ENCODE data around the gene PLXNB1. TPM values are rescaled to one million over a fixed set of nuclear protein-coding genes. Genes with fewer than 3 reads are reported as not detected.
"Not testable (repeated sequence)": the region's sequence is repeated elsewhere in the genome, so short reads cannot be mapped to it uniquely, and the experiment has no call there.

Gene PLXNB1
- total and polyA plus RNA-seq, 5 donors = 49.4 to 84.5 (median 52.7) TPM

DNA sequence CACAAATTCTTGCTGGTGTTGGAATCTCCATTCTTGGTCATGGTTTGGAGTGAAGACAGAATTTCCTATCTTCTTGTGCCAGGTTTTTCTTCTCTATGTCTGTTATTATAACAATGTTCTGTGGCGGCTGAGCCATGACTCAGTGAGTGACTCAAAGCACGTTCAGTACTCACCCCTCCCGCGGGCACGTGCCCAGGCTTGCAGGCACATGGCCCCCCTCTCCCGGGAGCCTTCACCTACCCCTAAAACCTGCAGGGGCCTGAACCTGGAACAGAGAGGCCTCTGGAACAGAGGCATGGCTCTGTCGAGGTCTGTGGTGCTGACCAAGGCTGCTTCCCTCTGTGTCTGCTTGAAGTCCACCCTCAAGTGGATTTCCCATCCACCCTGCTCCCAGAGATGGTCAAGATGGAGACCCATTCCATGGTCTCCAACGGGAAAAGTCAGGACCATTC, 27.6 kb downstream of the PLXNB1 start:
- DNase-seq (peak; percentile 87 to 91 (median 90)), ATAC-seq (peak; percentile 65 to 86)
- Histone ChIP-seq H3K4me1 (ENCODE audit: control insufficient read depth, insufficient read depth, low read length) (no peaks in the 10 kb centered on the region), H3K27me3 (ENCODE audit: control insufficient read depth, insufficient read depth) (no peaks in the 10 kb centered on the region), H3K9me3 (ENCODE audit: control insufficient read depth, low read length) (no peaks in the 10 kb centered on the region), H3K4me3 (ENCODE audit: low read length) (no peak overlapping the region), H3K27ac (ENCODE audit: low read length) (peak overlapping the region; percentile 26)
- intact Hi-C loops (cut with DNase I) = loop anchor here in 1 of 4 donors (5.0 kb wide), 1 partner anchor 35 kb away; no protein-coding TSS in a partner anchor
- WGBS = 38% methylated on average over 8 of the region's 8 CpGs

DNA sequence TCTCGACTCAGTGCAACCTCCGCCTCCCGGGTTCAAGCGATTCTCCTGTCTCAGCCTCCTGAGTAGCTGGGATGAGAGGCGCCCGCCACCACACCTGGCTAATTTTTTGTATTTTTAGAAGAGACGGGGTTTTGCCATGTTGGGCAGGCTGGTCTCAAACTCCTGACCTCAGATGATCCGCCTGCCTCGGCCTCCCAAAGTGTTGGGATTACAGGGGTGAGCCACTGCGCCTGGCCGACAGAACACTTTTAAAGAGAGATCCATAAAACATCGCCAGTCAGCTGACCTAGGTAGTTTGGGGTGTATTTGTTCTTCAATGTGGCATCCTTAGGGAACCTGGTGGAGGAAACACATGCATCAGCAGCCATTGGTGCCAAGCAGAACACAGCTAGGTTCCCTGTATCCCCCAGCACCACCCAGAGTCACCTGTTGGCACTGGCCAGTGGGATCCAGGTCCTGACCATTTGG, 28.4 kb downstream of the PLXNB1 start:
- intact Hi-C loops (cut with DNase I) = loop anchor here in 3 of 4 donors (2.0 to 5.0 kb wide), 2 partner anchors 35 to 36 kb away; no protein-coding TSS in a partner anchor
- 93% methylated on average over 12 of the region's 12 CpGs for WGBS
- H3K27ac ChIP-seq (ENCODE audit: low read length); H3K4me3 ChIP-seq (ENCODE audit: low read length); ATAC-seq; H3K27me3 ChIP-seq (ENCODE audit: control insufficient read depth, insufficient read depth); H3K9me3 ChIP-seq (ENCODE audit: control insufficient read depth, low read length); H3K4me1 ChIP-seq (ENCODE audit: control insufficient read depth, insufficient read depth, low read length): not testable (repeated sequence)
- DNase-seq = peak in 1 of 3 donors; percentile 33

DNA sequence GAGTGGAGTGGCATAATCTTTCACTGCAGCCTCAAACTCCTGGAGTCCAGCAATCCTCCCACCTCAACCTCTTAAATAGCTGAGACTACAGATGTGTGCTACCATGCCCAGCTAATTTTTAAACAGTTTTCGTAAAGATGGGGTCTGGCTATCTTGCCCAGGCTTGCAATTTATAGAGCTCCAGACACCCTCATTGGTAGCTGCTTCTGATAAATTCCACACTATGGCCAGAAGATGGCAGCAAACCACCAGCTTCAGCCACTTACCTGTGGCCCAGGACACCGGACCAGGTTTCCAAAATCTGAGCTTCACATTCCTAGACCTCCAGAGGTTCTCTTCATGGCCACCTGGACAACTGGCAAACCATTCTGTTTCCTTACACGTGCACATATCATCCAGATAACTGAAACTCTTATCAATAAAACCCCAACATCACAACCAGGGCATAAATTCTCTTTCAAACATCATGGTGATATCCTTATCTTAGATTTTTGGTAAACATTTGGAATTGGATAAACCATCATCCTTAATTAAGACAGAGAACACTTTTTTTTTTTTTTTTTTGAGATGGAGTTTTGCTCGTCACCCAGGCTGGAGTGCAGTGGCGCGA, 29.0 kb downstream of the PLXNB1 start:
- no peaks in the 10 kb centered on the region for H3K4me1 ChIP-seq (ENCODE audit: control insufficient read depth, insufficient read depth, low read length)
- no peaks in the 10 kb centered on the region for H3K9me3 ChIP-seq (ENCODE audit: control insufficient read depth, low read length)
- intact Hi-C loops (cut with DNase I) = loop anchor here (1.0 to 5.0 kb wide), 3 partner anchors 35 to 36 kb away; no protein-coding TSS in a partner anchor
- no peak overlapping the region for H3K4me3 ChIP-seq (ENCODE audit: low read length)
- 59% methylated on average over 6 of the region's 6 CpGs for WGBS
- no peaks in the 10 kb centered on the region for H3K27me3 ChIP-seq (ENCODE audit: control insufficient read depth, insufficient read depth)
- DNase-seq (peak in 2 of 3 donors; percentile 55 to 68), ATAC-seq (peak; percentile 49 to 54)
- H3K27ac ChIP-seq (ENCODE audit: low read length) = no peak overlapping the region

DNA sequence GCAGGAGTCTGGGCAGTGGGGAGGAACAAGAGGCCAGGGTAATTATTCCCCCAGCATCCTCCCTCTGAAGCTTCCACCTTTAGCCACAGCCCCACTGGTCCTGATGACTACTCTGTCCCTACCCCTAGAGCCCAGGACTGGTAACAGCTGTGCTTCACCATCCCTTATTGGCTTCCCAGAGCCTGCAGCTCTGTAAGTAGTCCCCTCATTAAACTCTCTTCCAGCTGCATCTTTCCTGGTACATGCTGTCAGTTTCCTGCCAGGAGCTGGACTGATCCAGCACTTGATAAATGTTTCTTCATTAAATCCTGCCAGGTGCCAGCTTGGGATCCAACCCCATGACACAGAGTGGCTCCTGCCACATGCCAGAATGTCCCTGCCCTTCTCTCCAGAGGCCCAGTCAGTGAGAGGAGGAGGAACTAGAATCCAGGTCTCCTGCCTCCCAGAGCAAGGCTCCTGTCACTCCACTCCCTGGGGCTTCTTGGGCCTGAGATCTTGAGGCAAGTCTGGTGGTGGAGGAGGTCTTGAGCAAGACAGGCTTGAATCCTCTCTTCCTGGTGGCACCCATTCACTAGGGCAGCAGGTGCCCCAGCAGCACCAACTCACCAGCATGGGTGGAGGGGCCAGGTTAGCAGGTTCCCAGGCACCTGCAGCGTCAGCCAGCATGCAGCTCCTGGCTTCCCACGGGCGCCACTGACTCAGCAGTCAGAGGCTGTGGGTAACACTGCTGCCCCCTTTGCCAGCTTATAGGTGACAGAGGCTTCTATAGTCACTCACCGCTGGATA, 30.3 kb downstream of the PLXNB1 start:
- H3K27ac ChIP-seq (ENCODE audit: low read length) = no peak overlapping the region
- WGBS = 67% methylated on average over 4 of the region's 4 CpGs
- H3K27me3 ChIP-seq (ENCODE audit: control insufficient read depth, insufficient read depth) = no peaks in the 10 kb centered on the region
- intact Hi-C loops (cut with DNase I) = loop anchor here (1.0 to 5.0 kb wide), 3 partner anchors 37 to 38 kb away; no protein-coding TSS in a partner anchor
- no peaks in the 10 kb centered on the region for H3K4me1 ChIP-seq (ENCODE audit: control insufficient read depth, insufficient read depth, low read length)
- DNase-seq (peak in 1 of 3 donors; percentile 40), ATAC-seq (peak in 1 of 2 donors; percentile 4)
- no peak overlapping the region for H3K4me3 ChIP-seq (ENCODE audit: low read length)
- no peaks in the 10 kb centered on the region for H3K9me3 ChIP-seq (ENCODE audit: control insufficient read depth, low read length)

DNA sequence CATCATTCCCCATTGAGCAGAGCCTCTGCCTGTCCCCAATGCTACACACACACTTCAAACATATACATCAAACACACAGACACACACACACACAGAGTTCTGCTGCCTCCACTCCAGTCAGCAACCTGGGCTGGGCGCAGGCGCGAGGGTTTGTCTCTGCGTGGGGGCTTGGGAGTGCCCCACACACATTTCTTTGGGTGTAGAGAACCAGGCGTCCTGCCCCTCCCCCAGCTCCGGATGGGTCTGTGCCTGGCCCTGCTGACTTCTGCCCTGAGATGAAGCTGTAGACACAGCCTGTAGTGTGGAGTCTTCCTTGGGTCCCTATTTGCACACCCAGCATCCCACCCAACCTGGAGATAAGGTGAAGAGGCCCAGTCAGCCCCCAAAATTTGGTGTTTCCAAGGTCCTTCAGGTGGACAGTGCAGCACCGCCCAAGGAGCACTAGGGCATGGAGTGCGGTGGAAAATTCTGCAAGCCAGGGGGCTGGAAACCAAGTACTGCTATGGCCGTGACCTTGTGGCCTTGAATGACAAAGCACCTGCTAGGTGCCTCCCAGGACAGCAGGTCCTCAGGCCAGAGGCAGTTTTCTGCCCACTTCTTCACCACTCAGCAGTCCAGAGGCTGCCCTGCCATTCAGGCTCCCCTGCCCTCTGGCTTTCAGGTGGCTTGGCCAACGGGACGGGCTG, 31.0 kb downstream of the PLXNB1 start:
- intact Hi-C loops (cut with DNase I) = no loop called here
- DNase-seq (peak in 2 of 3 donors; percentile 29 to 39), ATAC-seq (no peak)
- Histone ChIP-seq H3K27me3 (ENCODE audit: control insufficient read depth, insufficient read depth) (no peaks in the 10 kb centered on the region), H3K9me3 (ENCODE audit: control insufficient read depth, low read length) (no peaks in the 10 kb centered on the region), H3K4me3 (ENCODE audit: low read length) (no peak overlapping the region), H3K4me1 (ENCODE audit: control insufficient read depth, insufficient read depth, low read length) (no peaks in the 10 kb centered on the region), H3K27ac (ENCODE audit: low read length) (no peak overlapping the region)
- 67% methylated on average over 11 of the region's 11 CpGs for WGBS

DNA sequence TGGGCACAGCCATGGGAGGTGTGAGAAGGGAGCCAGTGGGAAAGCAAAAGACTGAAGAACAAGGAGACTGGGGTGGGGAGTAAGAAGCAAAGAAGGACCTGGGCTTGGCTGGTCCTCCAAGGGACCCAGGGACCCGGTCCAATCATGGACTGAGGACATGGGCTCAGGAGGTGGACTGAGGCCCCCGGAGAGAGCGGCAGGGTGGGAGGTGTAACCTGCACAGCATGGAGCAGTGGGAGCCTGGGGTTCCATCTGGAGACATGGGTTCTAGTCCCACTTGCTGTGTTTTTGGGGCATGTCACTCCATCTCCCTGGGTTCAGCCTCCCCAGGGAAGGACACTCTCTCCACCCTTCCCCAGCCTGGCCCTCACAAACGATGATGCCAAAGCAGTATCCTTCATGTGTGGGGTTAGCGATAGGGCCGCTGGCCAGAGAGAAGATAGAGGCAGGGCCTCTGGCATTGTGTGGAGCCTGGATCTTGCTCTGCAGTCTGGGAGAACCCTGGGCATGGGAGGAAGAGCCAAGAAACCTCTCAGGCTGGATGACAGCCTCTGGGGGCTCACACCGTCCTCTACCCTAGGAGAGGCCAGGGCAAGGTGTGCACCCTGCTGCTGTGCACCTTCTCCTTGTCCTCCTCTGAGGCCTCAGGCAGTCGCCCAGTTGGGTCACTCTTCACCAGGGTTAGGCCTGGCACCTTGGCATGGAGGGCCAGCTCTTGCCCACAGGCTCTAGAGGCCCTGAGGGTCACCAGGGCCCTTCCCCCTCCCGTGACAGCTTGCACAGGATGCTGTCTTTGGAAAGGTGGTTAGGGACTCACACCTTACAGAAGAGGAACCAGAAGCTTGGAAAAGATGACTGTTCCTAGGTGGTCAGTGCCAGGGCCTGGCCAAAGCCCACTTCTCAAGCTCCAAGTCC, 31.9 kb downstream of the PLXNB1 start:
- intact Hi-C loops (cut with DNase I) = no loop called here
- Histone ChIP-seq H3K27me3 (ENCODE audit: control insufficient read depth, insufficient read depth) (no peaks in the 10 kb centered on the region), H3K9me3 (ENCODE audit: control insufficient read depth, low read length) (no peaks in the 10 kb centered on the region), H3K4me3 (ENCODE audit: low read length) (no peak overlapping the region), H3K4me1 (ENCODE audit: control insufficient read depth, insufficient read depth, low read length) (no peaks in the 10 kb centered on the region), H3K27ac (ENCODE audit: low read length) (no peak overlapping the region)
- ATAC-seq (no peak), DNase-seq (peak in 1 of 3 donors; percentile 41)
- WGBS = 64% methylated on average over 9 of the region's 9 CpGs

DNA sequence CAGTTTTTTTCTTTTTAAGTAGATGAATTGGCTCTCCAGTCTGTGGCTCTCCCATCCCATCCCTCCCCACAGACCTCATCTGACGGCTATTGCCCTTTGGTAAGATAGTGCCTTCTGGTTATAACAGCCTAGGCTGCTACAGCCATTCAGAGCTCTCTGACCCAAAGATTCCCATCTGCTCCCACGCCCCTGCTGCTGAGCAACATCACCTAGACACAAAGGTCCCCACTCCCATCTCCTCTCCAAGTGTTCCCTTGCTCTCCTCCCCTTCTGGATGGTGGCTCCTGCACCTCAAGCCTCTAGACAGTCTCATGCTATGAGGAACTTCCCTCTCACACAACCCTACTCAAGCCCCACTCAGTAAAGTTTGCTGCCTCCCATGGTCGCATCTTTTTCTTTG, 34.2 kb downstream of the PLXNB1 start:
- intact Hi-C loops (cut with DNase I) = no loop called here
- ATAC-seq = no peak
- 62% methylated on average over 3 of the region's 3 CpGs for WGBS
- no peak overlapping the region for H3K4me3 ChIP-seq (ENCODE audit: low read length)
- H3K4me1 ChIP-seq (ENCODE audit: control insufficient read depth, insufficient read depth, low read length) = no peaks in the 10 kb centered on the region
- DNase-seq = no peak
- H3K9me3 ChIP-seq (ENCODE audit: control insufficient read depth, low read length) = no peaks in the 10 kb centered on the region
- no peak overlapping the region for H3K27ac ChIP-seq (ENCODE audit: low read length)
- no peaks in the 10 kb centered on the region for H3K27me3 ChIP-seq (ENCODE audit: control insufficient read depth, insufficient read depth)

DNA sequence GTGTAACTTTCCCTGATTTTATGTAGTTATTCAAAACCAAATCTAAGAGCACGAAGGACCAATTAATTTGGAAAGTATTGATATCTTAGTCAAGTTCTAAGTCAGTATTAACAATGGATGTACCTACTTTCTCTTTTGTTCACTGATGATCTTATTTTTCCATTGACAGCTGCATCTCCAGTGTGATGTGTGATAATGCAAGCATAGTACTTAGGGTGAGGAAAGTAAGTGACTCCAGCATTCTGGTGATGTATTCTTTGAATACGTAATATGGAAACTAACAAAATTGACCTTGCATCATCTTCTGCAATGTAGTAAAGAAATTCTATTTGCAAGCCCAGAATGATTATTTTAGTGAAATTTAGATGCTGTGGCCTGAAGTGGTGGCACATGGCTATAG, 35.5 kb downstream of the PLXNB1 start:
- intact Hi-C loops (cut with DNase I) = no loop called here
- H3K4me3 ChIP-seq (ENCODE audit: low read length) = no peak overlapping the region
- no peaks in the 10 kb centered on the region for H3K9me3 ChIP-seq (ENCODE audit: control insufficient read depth, low read length)
- ATAC-seq (no peak), DNase-seq (no peak)
- no peaks in the 10 kb centered on the region for H3K27me3 ChIP-seq (ENCODE audit: control insufficient read depth, insufficient read depth)
- no peak overlapping the region for H3K27ac ChIP-seq (ENCODE audit: low read length)
- H3K4me1 ChIP-seq (ENCODE audit: control insufficient read depth, insufficient read depth, low read length) = no peaks in the 10 kb centered on the region
- WGBS = 89% methylated on average over 2 of the region's 2 CpGs

DNA sequence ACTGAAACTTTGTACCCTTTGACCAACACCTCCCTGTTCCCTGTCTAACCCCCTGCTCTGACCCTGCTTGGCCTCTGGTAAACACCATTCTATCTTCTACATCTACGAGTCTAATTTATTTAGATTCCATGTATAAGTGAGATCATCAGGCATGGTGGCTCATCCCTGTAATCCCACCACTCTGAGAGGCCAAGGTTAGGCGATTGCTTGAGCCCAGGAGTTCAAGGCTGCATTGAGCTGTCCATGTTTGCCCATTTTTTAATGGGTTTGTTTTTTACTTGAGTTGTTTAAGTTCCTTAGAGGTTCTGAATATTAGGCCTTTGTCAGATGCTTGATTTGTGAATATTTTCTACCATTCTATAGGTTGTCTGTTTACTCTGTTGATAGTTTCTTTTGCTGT, 40.9 kb downstream of the PLXNB1 start:
- intact Hi-C loops (cut with DNase I) = no loop called here
- WGBS = 75% methylated on average over 2 of the region's 2 CpGs

DNA sequence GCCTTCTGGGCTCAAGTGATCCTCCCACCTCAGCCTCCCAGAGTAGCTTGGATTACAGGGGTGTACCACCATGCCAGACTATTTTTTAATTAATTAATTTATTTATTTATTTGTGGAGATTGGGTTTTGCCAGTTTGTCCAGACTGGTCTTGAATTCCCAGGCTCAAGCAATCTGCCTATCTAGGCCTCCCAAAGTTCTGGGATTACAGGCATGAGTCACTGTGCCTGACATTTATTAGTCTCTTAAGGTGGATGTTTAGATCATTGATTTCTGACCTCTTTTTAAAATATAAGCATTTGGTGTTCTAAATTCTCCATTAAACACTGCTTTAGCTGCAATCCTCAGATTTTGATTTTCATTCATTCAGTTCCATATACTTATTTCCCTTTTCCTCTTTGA, 42.3 kb downstream of the PLXNB1 start:
- Histone ChIP-seq H3K4me1 (ENCODE audit: control insufficient read depth, insufficient read depth, low read length) (no peaks in the 10 kb centered on the region), H3K27me3 (ENCODE audit: control insufficient read depth, insufficient read depth) (no peaks in the 10 kb centered on the region), H3K4me3 (ENCODE audit: low read length) (no peak overlapping the region), H3K9me3 (ENCODE audit: control insufficient read depth, low read length) (no peaks in the 10 kb centered on the region), H3K27ac (ENCODE audit: low read length) (no peak overlapping the region)
- DNase-seq (no peak), ATAC-seq (no peak)
- intact Hi-C loops (cut with DNase I) = no loop called here

More for the DNA sequence above, 40.9 kb downstream of the PLXNB1 start:
- H3K27ac ChIP-seq (ENCODE audit: low read length) = no peak overlapping the region
- DNase-seq (no peak), ATAC-seq (no peak)
- no peaks in the 10 kb centered on the region for H3K9me3 ChIP-seq (ENCODE audit: control insufficient read depth, low read length)
- H3K27me3 ChIP-seq (ENCODE audit: control insufficient read depth, insufficient read depth) = no peaks in the 10 kb centered on the region
- H3K4me1 ChIP-seq (ENCODE audit: control insufficient read depth, insufficient read depth, low read length) = no peaks in the 10 kb centered on the region
- H3K4me3 ChIP-seq (ENCODE audit: low read length) = no peak overlapping the region

Measured in right cardiac atrium (tissue), 5 donors.